GM19397 (cell line): Measurements from ENCODE around the gene GMPPA.

Source experiments
- ATAC-seq: cut with Tn5 transposase; IDR thresholded peaks from one replicate; pipeline ENCODE4 v1.9.1; 2021; ENCODE audit warnings: mild to moderate bottlenecking, moderate library complexity; ENCODE audit not compliant: unreplicated experiment

Gene GMPPA

DNA sequence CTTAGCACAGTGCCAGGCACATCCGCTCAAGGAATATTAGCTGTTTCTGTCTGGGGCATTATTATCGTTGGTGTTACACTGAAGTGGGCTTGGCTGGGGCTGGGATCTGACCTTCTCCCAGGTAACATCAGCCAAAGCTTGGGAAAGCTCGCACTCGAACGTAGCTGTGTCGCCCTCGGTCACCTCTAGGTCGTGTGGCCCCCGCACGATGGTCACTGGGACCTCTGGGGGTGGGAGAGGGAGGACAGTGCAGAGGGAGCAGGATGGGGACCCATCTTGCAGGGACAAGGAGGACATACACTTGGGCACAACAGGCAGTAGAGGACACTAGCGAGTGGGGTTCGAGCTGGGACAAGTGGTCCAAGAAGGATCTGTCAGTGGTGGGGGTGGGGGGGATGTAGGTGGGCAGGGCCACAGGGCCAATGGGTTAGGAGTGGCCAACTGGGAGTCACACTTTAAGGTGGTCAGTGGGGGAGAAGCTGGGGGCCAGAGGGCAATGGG is 54.8 kb downstream of the GMPPA start:
- no peak for ATAC-seq

DNA sequence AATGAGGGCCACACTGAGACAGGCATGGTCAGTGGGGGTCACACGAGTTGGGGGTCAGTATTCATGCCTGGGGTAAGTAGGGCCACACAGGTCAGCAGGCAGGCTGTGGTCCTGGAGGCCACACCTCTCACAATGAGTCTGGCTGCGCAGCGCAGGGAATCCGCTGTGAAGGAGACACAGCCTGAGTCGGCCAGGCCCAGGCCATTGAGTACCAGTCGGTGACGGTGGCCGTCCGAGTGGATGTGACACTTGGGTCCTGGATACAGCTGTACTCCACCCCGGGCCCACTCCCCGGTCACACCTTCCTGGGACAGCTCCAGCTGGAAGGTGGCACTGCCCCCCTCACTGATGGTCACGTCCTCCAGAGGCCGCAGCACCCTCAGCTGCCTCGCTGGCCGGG is 55.7 kb downstream of the GMPPA start:
- no peak for ATAC-seq

DNA sequence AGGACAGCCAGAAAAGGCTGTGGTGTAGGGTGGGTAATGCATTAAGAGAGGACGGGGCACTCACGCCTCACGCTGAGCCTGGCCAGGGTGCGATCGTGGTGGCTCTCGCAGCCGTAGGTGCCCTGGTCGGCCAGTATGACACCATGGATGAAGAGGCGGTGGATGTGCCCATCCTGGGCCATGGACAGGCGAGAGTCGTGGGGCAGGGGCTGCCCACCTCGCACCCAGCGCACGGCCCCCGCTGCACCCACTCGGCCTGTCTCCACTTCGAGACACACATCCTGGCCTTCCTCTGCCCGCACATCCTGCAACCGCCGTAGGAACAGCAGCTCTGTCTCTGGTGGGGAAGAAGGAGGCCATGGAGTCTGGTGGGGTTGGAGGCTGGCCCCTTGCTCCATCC is 57.3 kb downstream of the GMPPA start:
- ATAC-seq, result no peak

DNA sequence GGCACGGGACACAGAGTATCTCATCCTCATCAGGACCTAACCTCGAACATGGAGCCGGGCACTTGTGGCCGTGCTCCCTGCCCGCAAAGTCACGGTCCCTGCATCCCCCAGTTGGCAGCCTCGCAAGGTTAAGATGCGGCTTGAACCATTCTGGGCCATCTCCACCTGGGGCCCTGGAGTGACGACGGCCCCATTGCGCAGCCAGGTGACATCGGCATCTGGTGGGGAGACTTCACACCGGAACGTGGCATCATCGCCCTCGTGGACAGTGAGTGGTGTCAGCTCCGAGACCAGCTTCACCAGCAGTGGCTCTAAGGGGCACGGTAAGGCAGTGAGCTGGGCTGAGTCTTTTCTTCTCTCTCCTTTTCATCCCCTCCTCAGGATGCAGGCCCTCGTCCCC is 57.7 kb downstream of the GMPPA start:
- no peak for ATAC-seq
